ENCODE results near the gene NAV3. TPM values are rescaled to one million over a fixed set of nuclear protein-coding genes. Genes with fewer than 3 reads are reported as not detected.

The NAV3 gene
- total and polyA plus RNA-seq, 2 experiments from 2014 or later = 4.0 to 12.0 TPM

- no peak overlapping the region for H3K4me3 ChIP-seq
- TF ChIP-seq EZH2 (IDR thresholded peaks at IDR 0.05; ENCODE audit: low read depth, unreplicated experiment) (no peak), EZH2phosphoT487 (IDR thresholded peaks at IDR 0.05; ENCODE audit: unreplicated experiment) (no peak), ZNF331 (CRISPR knock-in tag; IDR thresholded peaks at IDR 0.05; ENCODE audit: low read depth) (no peak), ZNF462 (CRISPR knock-in tag; IDR thresholded peaks at IDR 0.05) (no peak), ZNF114 (CRISPR knock-in tag; IDR thresholded peaks at IDR 0.05) (no peak), NANOG (IDR thresholded peaks at IDR 0.05; ENCODE audit: borderline replicate concordance) (no peak), JUNB (IDR thresholded peaks at IDR 0.05; ENCODE audit: unreplicated experiment) (no peak), STAT1 (IDR thresholded peaks at IDR 0.05; ENCODE audit: unreplicated experiment) (no peak), POLR2AphosphoS5 (IDR thresholded peaks at IDR 0.05; ENCODE audit: low read depth) (no peak), ETS1 (IDR thresholded peaks at IDR 0.05) (no peak), CTCF (conservative IDR thresholded peaks at IDR 0.05; ENCODE audit: low read depth in 2 of 2) (no peak), CREB1 (CRISPR knock-in tag; IDR thresholded peaks at IDR 0.05; ENCODE audit: low read depth) (no peak), REST (IDR thresholded peaks at IDR 0.05; ENCODE audit: unreplicated experiment) (no peak)
- no peaks in the 10 kb centered on the region for H4K20me1 ChIP-seq (replicated peaks; ENCODE audit: insufficient read depth)
- DNase-seq (ENCODE audit: low spot score) = no peak
- no peak for ATAC-seq
- no peak overlapping the region for H3K27ac Mint-ChIP-seq
- no peak overlapping the region for H3K4me3 Mint-ChIP-seq
- H3K79me2 ChIP-seq (replicated peaks; ENCODE audit: insufficient read depth) = no peaks in the 10 kb centered on the region
- no peaks in the 10 kb centered on the region for H3K4me1 ChIP-seq (ENCODE audit: insufficient read depth)
- H3K9me3 Mint-ChIP-seq = no peaks in the 10 kb centered on the region
- H3K36me3 ChIP-seq (ENCODE audit: insufficient read depth) = no peaks in the 10 kb centered on the region
- no peaks in the 10 kb centered on the region for H3K9me2 ChIP-seq (ENCODE audit: insufficient read depth)
- no peak overlapping the region for H2AFZ ChIP-seq
- no peaks in the 10 kb centered on the region; the same call in 2 of the 3 replicates for H3K4me1 Mint-ChIP-seq
- no peak overlapping the region for H3K27ac ChIP-seq (ENCODE audit: low read depth)
- H3K36me3 Mint-ChIP-seq (ENCODE audit: low read depth) = no peaks in the 10 kb centered on the region
- no peak overlapping the region for H3K4me2 ChIP-seq
- no peaks in the 10 kb centered on the region for H3K27me3 Mint-ChIP-seq (ENCODE audit: insufficient read depth, low read depth, poor library complexity)
- H3K27me3 ChIP-seq (ENCODE audit: insufficient read depth) = no peaks in the 10 kb centered on the region
- H3F3A ChIP-seq (replicated peaks; ENCODE audit: low read depth) = no peaks in the 10 kb centered on the region
Measured at GRCh38 chr12:77947746-77948145, 117.1 kb downstream of the NAV3 start.
